ENCODE results near the gene SPAG9.

DNA sequence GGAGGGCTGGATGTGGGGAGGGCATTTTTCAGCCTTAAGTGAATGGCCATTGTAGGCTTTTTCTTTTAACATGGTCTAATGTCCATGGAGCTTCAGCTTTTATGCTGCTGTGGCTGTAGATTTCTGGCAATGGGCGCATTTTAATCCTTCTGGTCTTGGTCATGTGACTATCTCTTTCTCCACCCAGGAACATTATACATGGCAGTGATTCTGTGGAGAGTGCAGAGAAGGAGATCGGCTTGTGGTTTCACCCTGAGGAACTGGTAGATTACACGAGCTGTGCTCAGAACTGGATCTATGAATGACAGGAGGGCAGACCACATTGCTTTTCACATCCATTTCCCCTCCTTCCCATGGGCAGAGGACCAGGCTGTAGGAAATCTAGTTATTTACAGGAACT is 40.9 kb upstream of the SPAG9 start:
- TF ChIP-seq, protein P1, sequence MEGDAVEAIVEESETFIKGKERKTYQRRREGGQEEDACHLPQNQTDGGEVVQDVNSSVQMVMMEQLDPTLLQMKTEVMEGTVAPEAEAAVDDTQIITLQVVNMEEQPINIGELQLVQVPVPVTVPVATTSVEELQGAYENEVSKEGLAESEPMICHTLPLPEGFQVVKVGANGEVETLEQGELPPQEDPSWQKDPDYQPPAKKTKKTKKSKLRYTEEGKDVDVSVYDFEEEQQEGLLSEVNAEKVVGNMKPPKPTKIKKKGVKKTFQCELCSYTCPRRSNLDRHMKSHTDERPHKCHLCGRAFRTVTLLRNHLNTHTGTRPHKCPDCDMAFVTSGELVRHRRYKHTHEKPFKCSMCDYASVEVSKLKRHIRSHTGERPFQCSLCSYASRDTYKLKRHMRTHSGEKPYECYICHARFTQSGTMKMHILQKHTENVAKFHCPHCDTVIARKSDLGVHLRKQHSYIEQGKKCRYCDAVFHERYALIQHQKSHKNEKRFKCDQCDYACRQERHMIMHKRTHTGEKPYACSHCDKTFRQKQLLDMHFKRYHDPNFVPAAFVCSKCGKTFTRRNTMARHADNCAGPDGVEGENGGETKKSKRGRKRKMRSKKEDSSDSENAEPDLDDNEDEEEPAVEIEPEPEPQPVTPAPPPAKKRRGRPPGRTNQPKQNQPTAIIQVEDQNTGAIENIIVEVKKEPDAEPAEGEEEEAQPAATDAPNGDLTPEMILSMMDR (IDR thresholded peaks at IDR 0.05): no peak
- no peak for TF ChIP-seq POLR2AphosphoS5 (IDR thresholded peaks at IDR 0.05)
- no peak for TF ChIP-seq POLR2A (IDR thresholded peaks at IDR 0.05)

Data from sigmoid colon (tissue), 4 donors.